Measurements from ENCODE around the gene WDCP. TPM values are rescaled to one million over a fixed set of nuclear protein-coding genes. Genes with fewer than 3 reads are reported as not detected.

WDCP gene
- total and polyA plus RNA-seq, 4 donors = 2.1 to 9.1 (median 6.1) TPM

DNA sequence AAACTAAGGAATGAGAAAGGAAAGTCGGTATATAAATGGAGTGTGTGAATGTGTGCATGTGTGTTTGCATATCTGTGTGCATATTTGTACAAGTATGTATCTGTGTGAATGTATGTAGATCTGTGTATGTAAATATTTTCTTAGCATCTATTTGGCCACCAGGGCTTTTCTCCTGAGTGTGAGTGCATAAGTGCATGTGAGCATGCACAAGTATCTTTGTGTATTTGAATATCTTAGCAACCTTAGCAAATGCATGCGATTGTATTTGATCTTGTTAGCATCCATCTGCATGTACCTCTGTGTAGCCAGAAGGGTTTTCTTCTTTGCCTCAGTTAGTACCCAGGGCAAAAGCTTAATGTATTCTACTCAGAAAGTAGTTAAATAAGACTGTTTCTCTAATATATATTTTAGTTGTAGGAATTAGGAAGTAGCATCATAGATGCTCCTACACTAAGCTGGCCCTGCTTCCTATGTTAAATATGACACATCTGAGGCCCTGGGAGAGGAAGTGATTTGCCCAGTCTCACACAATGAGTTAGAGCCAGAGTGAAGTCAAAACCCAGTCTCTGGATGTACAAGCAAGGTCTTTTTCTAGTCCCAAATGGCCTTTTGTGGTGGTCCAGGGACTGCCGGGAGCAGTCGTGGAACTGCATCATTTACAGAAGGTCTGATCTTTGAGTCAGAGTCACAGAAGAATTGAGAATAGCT lies 11.5 kb upstream of the WDCP start:
- no peak for DNase-seq
- H3K27ac ChIP-seq (ENCODE audit: low read depth in 1 of 2, low read length in 1 of 2) = no peak overlapping the region
- H3K4me1 ChIP-seq (ENCODE audit: control insufficient read depth in 5 of 5, insufficient read depth in 5 of 5, low read length in 5 of 5) = no peaks in the 10 kb centered on the region
- WGBS, 2 donors = 91 to 97% methylated on average over 4 of the region's 4 CpGs
- H3K4me3 ChIP-seq = no peak overlapping the region
- ATAC-seq (ENCODE audit: insufficient read depth, low FRiP score) = no peak
- no peak overlapping the region for H3K9ac ChIP-seq (ENCODE audit: insufficient read depth in 1 of 2, low read length in 2 of 2)
- H3K36me3 ChIP-seq (ENCODE audit: control insufficient read depth in 4 of 4, insufficient read depth in 4 of 4, low read length in 4 of 4) = no peaks in the 10 kb centered on the region
- no peaks in the 10 kb centered on the region for H3K27me3 ChIP-seq (ENCODE audit: control insufficient read depth in 3 of 3, insufficient read depth in 3 of 3, low read length in 2 of 3)
- TF ChIP-seq, protein P1, sequence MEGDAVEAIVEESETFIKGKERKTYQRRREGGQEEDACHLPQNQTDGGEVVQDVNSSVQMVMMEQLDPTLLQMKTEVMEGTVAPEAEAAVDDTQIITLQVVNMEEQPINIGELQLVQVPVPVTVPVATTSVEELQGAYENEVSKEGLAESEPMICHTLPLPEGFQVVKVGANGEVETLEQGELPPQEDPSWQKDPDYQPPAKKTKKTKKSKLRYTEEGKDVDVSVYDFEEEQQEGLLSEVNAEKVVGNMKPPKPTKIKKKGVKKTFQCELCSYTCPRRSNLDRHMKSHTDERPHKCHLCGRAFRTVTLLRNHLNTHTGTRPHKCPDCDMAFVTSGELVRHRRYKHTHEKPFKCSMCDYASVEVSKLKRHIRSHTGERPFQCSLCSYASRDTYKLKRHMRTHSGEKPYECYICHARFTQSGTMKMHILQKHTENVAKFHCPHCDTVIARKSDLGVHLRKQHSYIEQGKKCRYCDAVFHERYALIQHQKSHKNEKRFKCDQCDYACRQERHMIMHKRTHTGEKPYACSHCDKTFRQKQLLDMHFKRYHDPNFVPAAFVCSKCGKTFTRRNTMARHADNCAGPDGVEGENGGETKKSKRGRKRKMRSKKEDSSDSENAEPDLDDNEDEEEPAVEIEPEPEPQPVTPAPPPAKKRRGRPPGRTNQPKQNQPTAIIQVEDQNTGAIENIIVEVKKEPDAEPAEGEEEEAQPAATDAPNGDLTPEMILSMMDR (IDR thresholded peaks at IDR 0.05; ENCODE audit: control extremely low read depth, extremely low read depth) = no peak
- peaks cover 0 to 2% (median 0%) of the 10 kb centered on the region in 4 donors for H3K9me3 ChIP-seq (ENCODE audit: control insufficient read depth in 4 of 4, insufficient read depth in 3 of 4, low read length in 3 of 4)

GRCh38 chr2:24055750-24056149 lies 8.6 kb upstream of the WDCP start:
- Histone ChIP-seq H3K27me3 (ENCODE audit: control insufficient read depth in 3 of 3, insufficient read depth in 3 of 3, low read length in 2 of 3) (no peaks in the 10 kb centered on the region), H3K36me3 (ENCODE audit: control insufficient read depth in 4 of 4, insufficient read depth in 4 of 4, low read length in 4 of 4) (no peaks in the 10 kb centered on the region), H3K4me1 (ENCODE audit: control insufficient read depth in 5 of 5, insufficient read depth in 5 of 5, low read length in 5 of 5) (peaks cover 0 to 2% (median 0%) of the 10 kb centered on the region in 5 donors), H3K9me3 (ENCODE audit: control insufficient read depth in 4 of 4, insufficient read depth in 3 of 4, low read length in 3 of 4) (peaks cover 0 to 2% (median 0%) of the 10 kb centered on the region in 4 donors), H3K27ac (ENCODE audit: low read depth in 1 of 2, low read length in 1 of 2) (no peak overlapping the region), H3K9ac (ENCODE audit: insufficient read depth in 1 of 2, low read length in 2 of 2) (no peak overlapping the region), H3K4me3 (no peak overlapping the region)
- ATAC-seq (ENCODE audit: insufficient read depth, low FRiP score) = no peak
- TF ChIP-seq, protein P1 (IDR thresholded peaks at IDR 0.05; ENCODE audit: control extremely low read depth, extremely low read depth) = no peak
- DNase-seq = no peak
- 69 to 82% methylated on average over 6 of the region's 6 CpGs for WGBS, 2 donors

GRCh38 chr2:24054366-24055010 lies 7.3 kb upstream of the WDCP start:
- Histone ChIP-seq H3K27ac (ENCODE audit: low read depth in 1 of 2, low read length in 1 of 2) (no peak overlapping the region), H3K36me3 (ENCODE audit: control insufficient read depth in 4 of 4, insufficient read depth in 4 of 4, low read length in 4 of 4) (no peaks in the 10 kb centered on the region), H3K9ac (ENCODE audit: insufficient read depth in 1 of 2, low read length in 2 of 2) (no peak overlapping the region), H3K9me3 (ENCODE audit: control insufficient read depth in 4 of 4, insufficient read depth in 3 of 4, low read length in 3 of 4) (peaks cover 0 to 2% (median 0%) of the 10 kb centered on the region in 4 donors), H3K4me3 (no peak overlapping the region), H3K4me1 (ENCODE audit: control insufficient read depth in 5 of 5, insufficient read depth in 5 of 5, low read length in 5 of 5) (peaks cover 0 to 7% (median 0%) of the 10 kb centered on the region in 5 donors), H3K27me3 (ENCODE audit: control insufficient read depth in 3 of 3, insufficient read depth in 3 of 3, low read length in 2 of 3) (no peaks in the 10 kb centered on the region)
- ATAC-seq (ENCODE audit: insufficient read depth, low FRiP score) (no peak), DNase-seq (no peak)
- TF ChIP-seq, protein P1 (IDR thresholded peaks at IDR 0.05; ENCODE audit: control extremely low read depth, extremely low read depth) = no peak
- WGBS, 2 donors = 80 to 83% methylated on average over 8 of the region's 8 CpGs

Data from lung (tissue), 12 donors.